DND-41 (cell line): ENCODE measurements around the gene SDR42E1.
A peak's percentile ranks its signal among the peaks of the same experiment; 100 is the strongest.

Source experiments
- ATAC-seq: fragments of 200-7000 bp; cut with Tn5 transposase; 3 replicates; pipeline ENCODE4 v1.9.1; 2021; ENCODE audit warnings: low read depth; ENCODE audit not compliant: insufficient read depth
- DNase-seq: peaks from one replicate; pipeline ENCODE4 v3.0.0-alpha.2; 2020
- H2AFZ ChIP-seq: 2 replicates; pipeline ENCODE4 v1.6.0; 2012; ENCODE audit warnings: low read depth, low read length
- H3K27ac ChIP-seq: 2 replicates; pipeline ENCODE4 v1.5.1; 2012; ENCODE audit warnings: low read length, inconsistent platforms
- H3K27me3 ChIP-seq: fragments of 200-600 bp; sonication (generic); 2 replicates; pipeline ENCODE4 v1.6.0; 2012; ENCODE audit warnings: low read length, mild to moderate bottlenecking, inconsistent platforms; ENCODE audit not compliant: insufficient read depth, poor library complexity
- H3K36me3 ChIP-seq: 2 replicates; pipeline ENCODE4 v1.5.1; 2012; ENCODE audit warnings: low read length, inconsistent platforms; ENCODE audit not compliant: insufficient read depth
- H3K4me1 ChIP-seq: 2 replicates; pipeline ENCODE4 v1.5.1; 2012; ENCODE audit warnings: mild to moderate bottlenecking, low read length; ENCODE audit not compliant: insufficient read depth
- H3K4me2 ChIP-seq: 2 replicates; pipeline ENCODE4 v1.6.0; 2012; ENCODE audit warnings: mild to moderate bottlenecking, moderate library complexity, low read length, inconsistent platforms; ENCODE audit not compliant: insufficient read depth
- H3K4me3 ChIP-seq, 2 experiments: fragments of 200-600 bp in 1 of 2; shearing (Covaris generic) in 1 of 2; 2 replicates each; pipeline ENCODE4 v1.5.1; 2012 to 2016; ENCODE audit warnings: inconsistent platforms in 2 of 2, low read length in 2 of 2, mild to moderate bottlenecking in 2 of 2, low read depth in 1 of 2, moderate library complexity in 1 of 2
- H3K79me2 ChIP-seq: 2 replicates; pipeline ENCODE4 v1.6.0; 2012; ENCODE audit warnings: low read length, inconsistent platforms; ENCODE audit not compliant: insufficient read depth
- H3K9ac ChIP-seq: 2 replicates; pipeline ENCODE4 v1.6.0; 2012; ENCODE audit warnings: low read depth, mild to moderate bottlenecking, inconsistent platforms, low read length, moderate library complexity
- H3K9me3 ChIP-seq: 2 replicates; pipeline ENCODE4 v1.5.1; 2012; ENCODE audit warnings: low read length, moderate library complexity, mild to moderate bottlenecking, inconsistent platforms; ENCODE audit not compliant: insufficient read depth, severe bottlenecking
- H4K20me1 ChIP-seq: 2 replicates; pipeline ENCODE4 v1.6.0; 2012; ENCODE audit warnings: low read length; ENCODE audit not compliant: insufficient read depth
- EZH2 ChIP-seq: IDR thresholded peaks from 3 replicates; pipeline ENCODE4 v1.6.1; 2012; ENCODE audit warnings: borderline replicate concordance, low read depth, mild to moderate bottlenecking, moderate library complexity, low read length, inconsistent platforms; ENCODE audit not compliant: severe bottlenecking
- TF ChIP-seq, protein P1 (sequence below): IDR thresholded peaks from 2 replicates; pipeline ENCODE4 v1.5.1; 2012; ENCODE audit warnings: borderline replicate concordance, low read length, moderate library complexity, mild to moderate bottlenecking; ENCODE audit not compliant: poor library complexity, severe bottlenecking; ENCODE audit errors: extremely low read depth

The SDR42E1 gene

DNA sequence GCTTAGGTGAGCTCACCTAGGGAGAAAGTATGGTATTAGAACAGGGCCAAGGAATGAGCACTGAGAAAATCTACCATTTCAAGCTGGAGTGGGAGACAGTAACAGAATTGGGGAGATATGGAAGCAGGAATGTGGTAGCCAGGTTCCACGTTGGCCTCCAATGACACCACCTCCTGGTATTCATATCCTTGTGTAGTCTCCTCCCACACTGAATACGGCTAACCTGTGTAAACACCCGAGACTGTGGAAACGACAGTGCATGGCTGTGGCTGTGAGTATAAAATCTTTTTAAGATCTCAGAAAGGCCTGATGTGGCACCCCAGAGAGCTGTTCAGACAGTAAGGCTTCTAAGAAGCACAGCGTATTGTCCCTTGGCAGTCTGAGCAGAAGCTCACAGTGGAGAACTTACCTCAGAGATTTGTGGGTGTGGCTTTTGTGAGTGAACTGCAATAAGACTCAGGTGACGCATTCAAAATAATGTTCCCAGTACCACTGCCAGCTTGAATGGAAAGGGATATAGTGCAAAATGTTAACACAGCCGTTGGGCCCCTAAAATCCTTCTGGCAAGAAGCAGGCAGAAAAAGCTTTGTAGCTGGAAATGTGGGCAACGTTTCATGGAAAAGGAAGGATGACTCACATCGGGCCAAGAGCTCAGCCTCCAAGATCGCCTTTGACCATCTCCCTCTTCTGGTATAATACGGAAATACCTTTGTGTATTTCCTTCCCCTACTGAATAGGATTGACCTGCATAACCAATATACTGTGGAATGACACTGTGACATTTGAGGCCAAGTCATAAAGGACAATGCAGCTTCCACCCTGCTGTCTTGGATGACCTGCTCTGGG, 14.4 kb downstream of the SDR42E1 start:
- no peak overlapping the region for H3K9ac ChIP-seq
- H2AFZ ChIP-seq, result no peak overlapping the region
- DNase-seq, result no peak
- no peak for TF ChIP-seq EZH2
- TF ChIP-seq, protein P1, sequence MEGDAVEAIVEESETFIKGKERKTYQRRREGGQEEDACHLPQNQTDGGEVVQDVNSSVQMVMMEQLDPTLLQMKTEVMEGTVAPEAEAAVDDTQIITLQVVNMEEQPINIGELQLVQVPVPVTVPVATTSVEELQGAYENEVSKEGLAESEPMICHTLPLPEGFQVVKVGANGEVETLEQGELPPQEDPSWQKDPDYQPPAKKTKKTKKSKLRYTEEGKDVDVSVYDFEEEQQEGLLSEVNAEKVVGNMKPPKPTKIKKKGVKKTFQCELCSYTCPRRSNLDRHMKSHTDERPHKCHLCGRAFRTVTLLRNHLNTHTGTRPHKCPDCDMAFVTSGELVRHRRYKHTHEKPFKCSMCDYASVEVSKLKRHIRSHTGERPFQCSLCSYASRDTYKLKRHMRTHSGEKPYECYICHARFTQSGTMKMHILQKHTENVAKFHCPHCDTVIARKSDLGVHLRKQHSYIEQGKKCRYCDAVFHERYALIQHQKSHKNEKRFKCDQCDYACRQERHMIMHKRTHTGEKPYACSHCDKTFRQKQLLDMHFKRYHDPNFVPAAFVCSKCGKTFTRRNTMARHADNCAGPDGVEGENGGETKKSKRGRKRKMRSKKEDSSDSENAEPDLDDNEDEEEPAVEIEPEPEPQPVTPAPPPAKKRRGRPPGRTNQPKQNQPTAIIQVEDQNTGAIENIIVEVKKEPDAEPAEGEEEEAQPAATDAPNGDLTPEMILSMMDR, result peak; percentile 22
- no peak for ATAC-seq
- H3K36me3 ChIP-seq, result no peaks in the 10 kb centered on the region
- no peaks in the 10 kb centered on the region for H3K79me2 ChIP-seq
- H3K27me3 ChIP-seq, result peaks cover 3% of the 10 kb centered on the region
- H3K4me1 ChIP-seq, result no peaks in the 10 kb centered on the region
- H3K9me3 ChIP-seq, result no peaks in the 10 kb centered on the region
- no peak overlapping the region for H3K4me3 ChIP-seq
- H4K20me1 ChIP-seq, result no peaks in the 10 kb centered on the region
- no peak overlapping the region for H3K27ac ChIP-seq
- H3K4me2 ChIP-seq, result no peak overlapping the region

GRCh38 chr16:81995651-81996050, 15.6 kb downstream of the SDR42E1 start:
- Histone ChIP-seq H3K36me3 (no peaks in the 10 kb centered on the region), H4K20me1 (no peaks in the 10 kb centered on the region), H2AFZ (no peak overlapping the region), H3K27me3 (peaks cover 3% of the 10 kb centered on the region), H3K4me3 (no peak overlapping the region), H3K27ac (no peak overlapping the region), H3K79me2 (no peaks in the 10 kb centered on the region), H3K4me2 (no peak overlapping the region), H3K4me1 (no peaks in the 10 kb centered on the region), H3K9me3 (no peaks in the 10 kb centered on the region), H3K9ac (no peak overlapping the region)
- TF ChIP-seq, protein P1, result no peak
- no peak for TF ChIP-seq EZH2
- ATAC-seq (no peak), DNase-seq (no peak)

DNA sequence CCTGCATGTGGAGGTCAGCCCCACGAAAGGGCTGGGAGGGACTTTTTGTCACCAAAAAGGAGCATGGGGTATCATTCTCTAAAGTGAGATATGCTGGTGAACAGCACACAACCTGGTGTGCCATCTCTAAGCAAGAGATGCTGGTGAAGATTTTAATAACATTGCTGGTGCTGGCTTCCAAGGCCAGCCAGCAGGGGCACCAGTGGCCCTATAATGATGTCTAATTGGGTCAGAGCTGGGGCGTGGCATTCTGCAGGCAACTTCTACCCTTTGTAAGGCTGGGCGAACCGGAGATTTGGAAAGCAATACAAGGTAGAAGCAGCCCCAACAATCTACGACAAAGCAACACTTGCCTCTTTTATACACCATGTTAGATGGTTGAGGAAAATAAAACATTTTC, 16.8 kb downstream of the SDR42E1 start:
- DNase-seq (no peak), ATAC-seq (no peak)
- H3K79me2 ChIP-seq, result no peaks in the 10 kb centered on the region
- no peak overlapping the region for H3K4me2 ChIP-seq
- no peaks in the 10 kb centered on the region for H3K4me1 ChIP-seq
- no peak overlapping the region for H3K4me3 ChIP-seq
- no peak overlapping the region for H3K9ac ChIP-seq
- H2AFZ ChIP-seq, result no peak overlapping the region
- peaks cover 3% of the 10 kb centered on the region for H3K27me3 ChIP-seq
- H3K9me3 ChIP-seq, result no peaks in the 10 kb centered on the region
- TF ChIP-seq EZH2, result no peak
- TF ChIP-seq, protein P1, result peak; percentile 25
- no peak overlapping the region for H3K27ac ChIP-seq
- H3K36me3 ChIP-seq, result no peaks in the 10 kb centered on the region
- no peaks in the 10 kb centered on the region for H4K20me1 ChIP-seq
